ENCODE data around the gene REXO1. TPM values are rescaled to one million over a fixed set of nuclear protein-coding genes. Genes with fewer than 3 reads are reported as not detected.

Gene REXO1
- total RNA-seq, 1 experiment from 2014 or later: 52.2 TPM

GRCh38 chr19:1873524-1874473 is 25.5 kb upstream of the REXO1 start:
- Histone ChIP-seq H3K36me3 (ENCODE audit: control insufficient read depth in 1 of 2, insufficient read depth in 2 of 2, low read length in 2 of 2) (peaks cover 3 to 13% of the 10 kb centered on the region in 2 experiments; a peak in 2 of 4 replicates), H4K20me1 (ENCODE audit: insufficient read depth) (peaks cover 11% of the 10 kb centered on the region; the same call in 1 of the 2 replicates), H3K9me3 (ENCODE audit: control insufficient read depth in 1 of 2, insufficient read depth in 1 of 2, low read depth in 1 of 2, low read length in 2 of 2) (no peaks in the 10 kb centered on the region), H3K4me1 (ENCODE audit: control insufficient read depth in 1 of 2, insufficient read depth in 2 of 2, low read length in 2 of 2) (peaks cover 15 to 28% of the 10 kb centered on the region in 2 experiments), H3K4me2 (ENCODE audit: low read length) (peak overlapping the region; percentile 98), H3K4me3 (replicated peaks in 1 of 2; ENCODE audit: low read depth in 1 of 2, low read length in 2 of 2) (peak overlapping the region; percentile 76 to 95; a peak in 3 of 4 replicates), H3K9me2 (ENCODE audit: insufficient read depth) (no peaks in the 10 kb centered on the region), H3K9ac (ENCODE audit: low read length) (peak overlapping the region; percentile 95), H2AFZ (ENCODE audit: low read depth, low read length, poor library complexity, severe bottlenecking) (no peak overlapping the region), H3K27ac (ENCODE audit: low read depth, low read length) (peak overlapping the region; percentile 95), H3K79me2 (ENCODE audit: insufficient read depth, low read length) (peaks cover 49% of the 10 kb centered on the region), H3K27me3 (ENCODE audit: insufficient read depth, low read length) (no peaks in the 10 kb centered on the region)
- TF ChIP-seq POLR2A (IDR thresholded peaks at IDR 0.05; ENCODE audit: borderline replicate concordance, extremely low read depth, insufficient read depth, insufficient read length) (no peak), SP1 (IDR thresholded peaks at IDR 0.05; ENCODE audit: low read depth) (no peak), EZH2 (IDR thresholded peaks at IDR 0.05) (no peak), RAD21 (IDR thresholded peaks at IDR 0.05; ENCODE audit: low read depth) (no peak), POLR2AphosphoS5 (IDR thresholded peaks at IDR 0.05; ENCODE audit: low read depth, low read length) (no peak), SIN3A (IDR thresholded peaks at IDR 0.05; ENCODE audit: low read depth) (no peak), ZFX (IDR thresholded peaks at IDR 0.05) (no peak), MAX (IDR thresholded peaks at IDR 0.05) (no peak), JUND (IDR thresholded peaks at IDR 0.05) (no peak)
- no TSS peak for BruUV-seq (replicated peaks)
- POLR2A ChIA-PET: interaction anchor here (0.7 kb wide), 2 partner anchors 16 to 196 kb away, joined by 3 to 4 read pairs; no protein-coding TSS in a partner anchor
- ATAC-seq (no peak), DNase-seq (ENCODE audit: low read depth, low spot score) (no peak)
- RAD21 ChIA-PET (ENCODE audit: low non-redundant PET in 1 of 2, low total read pairs in 2 of 2, uncharacterized antibody in 2 of 2, unreplicated experiment in 2 of 2): no interaction called here
- intact Hi-C loops (cut with micrococcal nuclease): no loop called here
- CTCF ChIA-PET: interaction anchor here (3.3 kb wide), 1 partner anchor 9 kb away, joined by 12 read pairs; no protein-coding TSS in a partner anchor
